WTC11 (cell line): ENCODE results near the gene SORCS2. TPM values are rescaled to one million over a fixed set of nuclear protein-coding genes. Genes with fewer than 3 reads are reported as not detected.
A peak's percentile ranks its signal among the peaks of the same experiment; 100 is the strongest.

Experiments used
- ATAC-seq: fragments of 200-7000 bp; cut with Tn5 transposase; 2 replicates; pipeline ENCODE4 v1.10.0; 2021; ENCODE audit warnings: mild to moderate bottlenecking, moderate library complexity
- CTCF ChIA-PET: fragments of 300-600 bp; sonication (Branson Sonifier 250); formaldehyde crosslinking; loops from one replicate; lab custom pipeline; 2021; ENCODE audit warnings: antibody characterized with exemption; lab: Charles Lee
- POLR2A ChIA-PET: fragments of 350-600 bp; sonication (Branson Sonifier 250); formaldehyde crosslinking; loops from one replicate; lab custom pipeline; 2021; ENCODE audit warnings: antibody characterized with exemption; lab: Charles Lee
- DNase-seq: peaks from one replicate; pipeline ENCODE4 v3.0.0; 2021; ENCODE audit warnings: low spot score
- H3K27ac Mint-ChIP-seq: 2 replicates; pipeline ENCODE4 v1.8.0; 2021; ENCODE audit warnings: mixed read lengths
- H3K27me3 Mint-ChIP-seq: 2 replicates; pipeline ENCODE4 v1.8.0; 2021; ENCODE audit warnings: low read depth, mild to moderate bottlenecking, moderate library complexity, mixed read lengths
- H3K36me3 Mint-ChIP-seq: 2 replicates; pipeline ENCODE4 v1.8.0; 2021; ENCODE audit warnings: mixed read lengths
- H3K4me1 Mint-ChIP-seq: 2 replicates; pipeline ENCODE4 v1.8.0; 2022; ENCODE audit warnings: mixed read lengths
- H3K4me3 Mint-ChIP-seq: 2 replicates; pipeline ENCODE4 v1.8.0; 2021; ENCODE audit warnings: mild to moderate bottlenecking, moderate library complexity, mixed read lengths
- H3K9me3 Mint-ChIP-seq: 2 replicates; pipeline ENCODE4 v1.8.0; 2021; ENCODE audit warnings: mixed read lengths
- CREB1 ChIP-seq: sonication (generic); formaldehyde crosslinking; IDR thresholded peaks from 2 replicates; pipeline ENCODE4 v1.8.0; 2023; ENCODE audit warnings: mild to moderate bottlenecking, missing genetic modification reagents
- CREM ChIP-seq: sonication (generic); formaldehyde crosslinking; IDR thresholded peaks from 2 replicates; pipeline ENCODE4 v1.8.1; 2022; ENCODE audit warnings: mild to moderate bottlenecking, missing genetic modification reagents, moderate library complexity
- FOXK1 ChIP-seq: sonication (generic); formaldehyde crosslinking; IDR thresholded peaks from 2 replicates; pipeline ENCODE4 v1.8.0; 2022; ENCODE audit warnings: mild to moderate bottlenecking, moderate library complexity, missing genetic modification reagents
- NR2C2 ChIP-seq: sonication (generic); formaldehyde crosslinking; IDR thresholded peaks from 2 replicates; pipeline ENCODE4 v1.8.0; 2022; ENCODE audit warnings: mild to moderate bottlenecking, missing genetic modification reagents
- OVOL2 ChIP-seq: fragments of 250-450 bp; sonication (Bioruptor Pico); IDR thresholded peaks from 2 replicates; pipeline ENCODE4 v1.9.0; 2021; ENCODE audit warnings: mild to moderate bottlenecking, borderline replicate concordance
- SMAD3 ChIP-seq: sonication (generic); formaldehyde crosslinking; IDR thresholded peaks from 2 replicates; pipeline ENCODE4 v1.8.0; 2022; ENCODE audit warnings: missing genetic modification reagents, mild to moderate bottlenecking, borderline replicate concordance
- SMAD4 ChIP-seq: sonication (generic); formaldehyde crosslinking; IDR thresholded peaks from 2 replicates; pipeline ENCODE4 v1.8.0; 2022; ENCODE audit warnings: mild to moderate bottlenecking, missing genetic modification reagents
- SOX15 ChIP-seq: fragments of 250-450 bp; sonication (Bioruptor Pico); IDR thresholded peaks from 2 replicates; pipeline ENCODE4 v1.9.0; 2021; ENCODE audit warnings: mild to moderate bottlenecking
- SP1 ChIP-seq: sonication (generic); formaldehyde crosslinking; conservative IDR thresholded peaks from 2 replicates; pipeline ENCODE4 v1.8.1; 2022; ENCODE audit warnings: missing genetic modification reagents
- TEAD4 ChIP-seq: sonication (generic); formaldehyde crosslinking; IDR thresholded peaks from 2 replicates; pipeline ENCODE4 v1.8.0; 2022; ENCODE audit warnings: mild to moderate bottlenecking, missing genetic modification reagents
- ZNF263 ChIP-seq: sonication (generic); formaldehyde crosslinking; IDR thresholded peaks from 2 replicates; pipeline ENCODE4 v1.8.1; 2022; ENCODE audit warnings: low read depth, mild to moderate bottlenecking, moderate library complexity, missing genetic modification reagents
- ZNF423 ChIP-seq: fragments of 250-450 bp; sonication (Bioruptor Pico); IDR thresholded peaks from 2 replicates; pipeline ENCODE4 v2.1.2; 2022; ENCODE audit warnings: mild to moderate bottlenecking, moderate library complexity
- total RNA-seq: library from RNA; stranded (reverse); gene quantifications from 3 replicates; pipeline ENCODE4 v1.2.3, GENCODE V29; 2021
- TF ChIP-seq, protein P1 (sequence below): sonication (generic); formaldehyde crosslinking; IDR thresholded peaks from 2 replicates; pipeline ENCODE4 v1.8.1; 2022; ENCODE audit warnings: mild to moderate bottlenecking, missing genetic modification reagents, moderate library complexity, borderline replicate concordance
- TF ChIP-seq, protein P2 (sequence below): sonication (generic); formaldehyde crosslinking; IDR thresholded peaks from 2 replicates; pipeline ENCODE4 v1.8.1; 2023; ENCODE audit warnings: mild to moderate bottlenecking, moderate library complexity, missing genetic modification reagents
- TF ChIP-seq, protein P3 (sequence below): sonication (generic); formaldehyde crosslinking; IDR thresholded peaks from 2 replicates; pipeline ENCODE4 v1.8.1; 2022; ENCODE audit warnings: mild to moderate bottlenecking, moderate library complexity, missing genetic modification reagents

Gene SORCS2
- total RNA-seq, 1 experiment from 2014 or later = 6.6 TPM

DNA sequence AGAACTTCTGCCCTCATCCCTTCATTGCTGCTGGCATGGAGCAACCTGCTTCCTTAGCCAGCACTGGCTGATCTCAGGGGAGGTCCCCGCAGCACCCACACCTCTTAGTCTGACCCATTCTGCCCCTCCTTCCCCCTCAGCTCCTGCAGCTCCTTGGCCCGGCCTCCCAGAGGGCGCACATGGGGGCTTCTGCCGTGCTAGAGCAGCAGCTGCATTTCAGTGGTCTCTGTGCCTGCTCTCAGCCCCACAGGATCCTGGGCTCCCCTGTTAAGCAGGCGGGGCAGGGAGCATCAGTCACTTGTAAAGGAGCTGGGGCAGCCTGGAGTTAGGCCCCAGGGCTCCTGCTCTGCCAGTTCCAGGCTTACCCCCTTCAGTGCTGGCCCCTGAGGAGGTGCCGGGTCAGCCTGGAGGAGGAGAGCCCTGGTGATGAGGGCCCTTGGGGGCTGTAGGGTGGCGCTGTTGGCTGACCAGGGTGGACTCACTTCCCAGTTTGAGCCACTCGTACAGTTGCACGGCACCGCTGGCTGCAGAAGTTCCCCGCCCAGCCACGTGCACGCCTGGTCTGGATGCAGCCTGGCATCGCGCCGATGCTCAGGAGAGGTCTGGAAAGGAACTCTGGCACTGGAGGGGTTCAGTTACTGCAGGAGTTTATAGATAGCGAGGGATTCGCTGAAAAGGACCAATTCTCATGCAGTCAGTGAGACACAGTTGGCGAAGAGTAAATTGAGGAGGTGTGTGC is 327.5 kb downstream of the SORCS2 start (continued):
- TF ChIP-seq FOXK1 (CRISPR knock-in tag) = no peak
- TF ChIP-seq, protein P1, sequence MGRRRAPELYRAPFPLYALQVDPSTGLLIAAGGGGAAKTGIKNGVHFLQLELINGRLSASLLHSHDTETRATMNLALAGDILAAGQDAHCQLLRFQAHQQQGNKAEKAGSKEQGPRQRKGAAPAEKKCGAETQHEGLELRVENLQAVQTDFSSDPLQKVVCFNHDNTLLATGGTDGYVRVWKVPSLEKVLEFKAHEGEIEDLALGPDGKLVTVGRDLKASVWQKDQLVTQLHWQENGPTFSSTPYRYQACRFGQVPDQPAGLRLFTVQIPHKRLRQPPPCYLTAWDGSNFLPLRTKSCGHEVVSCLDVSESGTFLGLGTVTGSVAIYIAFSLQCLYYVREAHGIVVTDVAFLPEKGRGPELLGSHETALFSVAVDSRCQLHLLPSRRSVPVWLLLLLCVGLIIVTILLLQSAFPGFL (CRISPR knock-in tag) = no peak
- no peak for TF ChIP-seq ZNF423 (CRISPR knock-in tag)
- TF ChIP-seq SMAD4 (CRISPR knock-in tag) = no peak

- no peak for DNase-seq
- Mint-ChIP-seq H3K27ac (no peak overlapping the region), H3K4me1 (peaks cover 4% of the 10 kb centered on the region; the same call in 1 of the 2 replicates), H3K36me3 (no peaks in the 10 kb centered on the region), H3K4me3 (no peak overlapping the region), H3K9me3 (no peaks in the 10 kb centered on the region), H3K27me3 (no peaks in the 10 kb centered on the region)
- TF ChIP-seq NR2C2 (CRISPR knock-in tag) (no peak), OVOL2 (CRISPR knock-in tag) (no peak), CREM (CRISPR knock-in tag) (no peak), SP1 (CRISPR knock-in tag) (no peak), SMAD3 (CRISPR knock-in tag) (no peak), SOX15 (no peak), TEAD4 (CRISPR knock-in tag) (no peak)
- TF ChIP-seq, protein P2, sequence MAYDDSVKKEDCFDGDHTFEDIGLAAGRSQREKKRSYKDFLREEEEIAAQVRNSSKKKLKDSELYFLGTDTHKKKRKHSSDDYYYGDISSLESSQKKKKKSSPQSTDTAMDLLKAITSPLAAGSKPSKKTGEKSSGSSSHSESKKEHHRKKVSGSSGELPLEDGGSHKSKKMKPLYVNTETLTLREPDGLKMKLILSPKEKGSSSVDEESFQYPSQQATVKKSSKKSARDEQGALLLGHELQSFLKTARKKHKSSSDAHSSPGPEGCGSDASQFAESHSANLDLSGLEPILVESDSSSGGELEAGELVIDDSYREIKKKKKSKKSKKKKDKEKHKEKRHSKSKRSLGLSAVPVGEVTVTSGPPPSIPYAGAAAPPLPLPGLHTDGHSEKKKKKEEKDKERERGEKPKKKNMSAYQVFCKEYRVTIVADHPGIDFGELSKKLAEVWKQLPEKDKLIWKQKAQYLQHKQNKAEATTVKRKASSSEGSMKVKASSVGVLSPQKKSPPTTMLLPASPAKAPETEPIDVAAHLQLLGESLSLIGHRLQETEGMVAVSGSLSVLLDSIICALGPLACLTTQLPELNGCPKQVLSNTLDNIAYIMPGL (CRISPR knock-in tag) = no peak
- POLR2A ChIA-PET = no interaction called here
- CTCF ChIA-PET = interaction anchor here (1.0 kb wide), 1 partner anchor 129 kb away, joined by 4 read pairs; no protein-coding TSS in a partner anchor
- ATAC-seq = no peak
These were observed 329.3 kb downstream of the SORCS2 start for GRCh38 chr4:7521666-7522065.

DNA sequence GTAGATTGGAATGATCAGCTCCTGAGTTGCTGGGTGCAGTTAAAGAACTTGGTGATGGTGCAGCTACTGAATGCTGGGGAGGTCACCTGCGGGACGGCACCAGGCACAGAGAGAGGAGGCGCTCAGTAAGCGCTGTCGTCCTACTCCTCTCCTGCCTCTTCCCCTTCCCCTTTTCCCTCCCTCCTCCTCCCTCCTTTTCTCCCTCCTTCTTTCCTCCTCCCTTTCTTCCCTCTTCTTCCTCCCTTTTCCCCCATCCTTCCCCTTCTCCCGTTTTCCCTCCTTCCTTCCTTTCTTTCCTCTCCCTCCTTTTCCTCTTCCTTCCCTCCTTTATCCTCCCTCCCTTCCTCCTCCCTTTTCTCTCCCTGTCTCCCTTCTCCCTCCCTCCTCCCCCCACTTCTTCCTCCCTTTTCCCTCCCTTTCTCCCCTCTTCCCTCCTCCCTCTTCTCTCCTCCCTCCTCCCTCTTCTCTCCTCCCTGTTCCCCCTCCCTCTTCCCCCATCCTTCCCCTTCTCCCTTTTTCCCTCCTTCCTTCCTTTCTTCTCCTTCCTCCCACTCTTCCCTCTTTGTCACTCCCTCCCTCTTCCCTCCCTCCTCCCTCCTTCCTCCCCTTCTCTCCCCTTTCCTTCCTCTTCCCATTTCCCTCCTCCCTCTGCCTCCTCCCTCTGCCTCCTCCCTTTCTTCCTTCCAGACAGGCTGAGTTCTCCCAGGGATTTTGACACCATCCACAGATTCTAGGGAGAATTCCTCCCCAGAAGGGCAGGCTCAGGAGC is 330.3 kb downstream of the SORCS2 start:
- no peak for DNase-seq
- CTCF ChIA-PET = interaction anchor here (1.0 kb wide), 2 partner anchors 128 to 187 kb away, joined by 4 read pairs; no protein-coding TSS in a partner anchor
- ATAC-seq = no peak
- no peak overlapping the region for H3K27ac Mint-ChIP-seq
- H3K9me3 Mint-ChIP-seq = no peaks in the 10 kb centered on the region
- TF ChIP-seq ZNF263 (CRISPR knock-in tag) (peak; percentile 46; the same call in 1 of the 2 replicates), CREB1 (CRISPR knock-in tag) (no peak)
- H3K4me1 Mint-ChIP-seq = peaks cover 5% of the 10 kb centered on the region
- H3K36me3 Mint-ChIP-seq = no peaks in the 10 kb centered on the region
- H3K27me3 Mint-ChIP-seq = no peaks in the 10 kb centered on the region
- POLR2A ChIA-PET = no interaction called here
- no peak overlapping the region for H3K4me3 Mint-ChIP-seq

GRCh38 chr4:7523526-7523925 is 331.2 kb downstream of the SORCS2 start:
- CTCF ChIA-PET = interaction anchor here (1.0 to 1.1 kb wide), 3 partner anchors 124 to 188 kb away, joined by 3 to 5 read pairs (median 4); no protein-coding TSS in a partner anchor
- no peaks in the 10 kb centered on the region for H3K9me3 Mint-ChIP-seq
- no peak for DNase-seq
- TF ChIP-seq, protein P1 (CRISPR knock-in tag) = no peak
- TF ChIP-seq FOXK1 (CRISPR knock-in tag) = no peak
- TF ChIP-seq, protein P3, sequence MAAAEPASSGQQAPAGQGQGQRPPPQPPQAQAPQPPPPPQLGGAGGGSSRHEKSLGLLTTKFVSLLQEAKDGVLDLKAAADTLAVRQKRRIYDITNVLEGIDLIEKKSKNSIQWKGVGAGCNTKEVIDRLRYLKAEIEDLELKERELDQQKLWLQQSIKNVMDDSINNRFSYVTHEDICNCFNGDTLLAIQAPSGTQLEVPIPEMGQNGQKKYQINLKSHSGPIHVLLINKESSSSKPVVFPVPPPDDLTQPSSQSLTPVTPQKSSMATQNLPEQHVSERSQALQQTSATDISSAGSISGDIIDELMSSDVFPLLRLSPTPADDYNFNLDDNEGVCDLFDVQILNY = no peak
- no peaks in the 10 kb centered on the region for H3K36me3 Mint-ChIP-seq
- peaks cover 11% of the 10 kb centered on the region for H3K4me1 Mint-ChIP-seq
- H3K27me3 Mint-ChIP-seq = no peaks in the 10 kb centered on the region
- ATAC-seq = no peak
- no peak overlapping the region for H3K27ac Mint-ChIP-seq
- H3K4me3 Mint-ChIP-seq = no peak overlapping the region
- POLR2A ChIA-PET = no interaction called here
